ES-I3 (cell line): ENCODE results near the gene CACNA2D1.

Experiments used
- H3K36me3 ChIP-seq: 2 replicates; pipeline ENCODE4 v1.6.1; 2013; ENCODE audit warnings: mild to moderate bottlenecking, low read length, control low read depth, moderate library complexity; ENCODE audit not compliant: insufficient read depth
- H3K4me1 ChIP-seq: 2 replicates; pipeline ENCODE4 v1.6.1; 2013; ENCODE audit warnings: mild to moderate bottlenecking, control low read depth, low read length; ENCODE audit not compliant: insufficient read depth
- H3K9ac ChIP-seq: 2 replicates; pipeline ENCODE4 v1.6.1; 2013; ENCODE audit warnings: low read depth, mild to moderate bottlenecking, low read length, moderate library complexity
- H3K9me3 ChIP-seq: 2 replicates; pipeline ENCODE4 v1.6.1; 2013; ENCODE audit warnings: mild to moderate bottlenecking, low read length, moderate library complexity; ENCODE audit not compliant: control insufficient read depth, insufficient read depth

CACNA2D1 gene

DNA sequence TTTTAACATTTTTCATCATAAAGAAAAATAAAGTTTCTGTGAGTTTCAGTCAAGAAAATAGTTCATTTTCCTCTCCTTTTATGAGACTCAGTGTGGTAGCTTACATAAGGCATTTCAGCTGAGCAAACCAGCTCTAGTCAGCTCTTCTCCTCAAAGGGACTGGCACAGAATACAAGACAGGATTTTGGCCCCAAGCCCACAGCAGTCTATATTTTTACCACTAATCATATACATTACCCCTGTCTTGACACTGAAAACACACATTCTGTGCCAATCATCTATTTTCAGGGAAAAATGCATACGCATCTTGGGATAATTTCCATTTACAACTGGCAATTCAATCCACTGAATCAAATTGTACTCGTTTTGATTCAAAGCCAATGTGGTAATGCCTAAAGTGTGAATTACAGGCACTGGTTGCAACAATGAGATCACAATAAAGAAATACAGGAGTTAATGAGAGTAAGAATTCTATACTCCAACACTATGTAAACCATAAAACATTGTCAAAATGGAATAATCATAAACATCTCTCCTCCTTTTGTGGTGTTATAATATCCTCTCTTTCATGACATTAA, 186.4 kb downstream of the CACNA2D1 start:
- H3K9me3 ChIP-seq = no peaks in the 10 kb centered on the region
- H3K36me3 ChIP-seq = no peaks in the 10 kb centered on the region
- H3K4me1 ChIP-seq = no peaks in the 10 kb centered on the region
- no peak overlapping the region for H3K9ac ChIP-seq

DNA sequence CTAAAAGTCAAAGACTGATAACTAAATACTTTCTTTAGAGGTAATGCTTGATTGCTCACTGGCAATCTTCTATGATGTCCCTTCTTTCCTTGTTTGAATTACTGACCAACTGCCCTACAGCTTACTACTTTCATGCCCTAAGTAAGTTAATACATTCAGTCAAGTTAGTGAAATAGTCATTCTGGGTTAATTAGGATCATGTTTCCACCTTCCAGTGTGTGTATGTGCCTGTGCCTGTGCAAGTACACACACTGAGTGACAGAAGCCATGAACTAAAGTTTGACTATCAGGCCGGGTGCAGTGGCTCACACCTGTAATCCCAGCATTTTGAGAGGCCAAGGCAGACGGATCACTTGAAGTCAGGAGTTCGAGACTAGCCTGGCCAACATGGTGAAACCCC, 187.9 kb downstream of the CACNA2D1 start:
- Histone ChIP-seq H3K36me3 (no peaks in the 10 kb centered on the region), H3K9me3 (no peaks in the 10 kb centered on the region), H3K9ac (no peak overlapping the region), H3K4me1 (no peaks in the 10 kb centered on the region)

DNA sequence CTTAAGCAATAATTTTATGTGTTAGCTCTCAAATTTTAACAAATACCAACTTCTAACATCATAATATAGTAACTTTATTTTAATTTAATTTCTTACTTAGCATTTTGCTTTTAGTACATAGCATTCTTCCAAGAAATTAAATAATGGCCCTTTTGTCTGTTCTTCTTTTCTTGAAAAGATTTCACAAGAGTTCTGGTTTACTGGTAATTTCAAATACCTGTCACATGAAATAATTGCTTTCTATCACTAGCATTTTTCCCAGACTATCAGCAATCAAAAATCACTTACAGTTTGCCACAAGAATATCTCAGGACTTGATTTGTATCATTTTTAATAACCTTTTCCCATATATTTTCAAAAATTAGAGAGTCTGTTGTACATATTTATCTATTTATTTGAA, 193.0 kb downstream of the CACNA2D1 start:
- Histone ChIP-seq H3K4me1 (0 out of 2 replicates have a peak, but pooled peaks cover 6% of the 10 kb centered on the region), H3K36me3 (no peaks in the 10 kb centered on the region), H3K9me3 (no peaks in the 10 kb centered on the region), H3K9ac (no peak overlapping the region)

DNA sequence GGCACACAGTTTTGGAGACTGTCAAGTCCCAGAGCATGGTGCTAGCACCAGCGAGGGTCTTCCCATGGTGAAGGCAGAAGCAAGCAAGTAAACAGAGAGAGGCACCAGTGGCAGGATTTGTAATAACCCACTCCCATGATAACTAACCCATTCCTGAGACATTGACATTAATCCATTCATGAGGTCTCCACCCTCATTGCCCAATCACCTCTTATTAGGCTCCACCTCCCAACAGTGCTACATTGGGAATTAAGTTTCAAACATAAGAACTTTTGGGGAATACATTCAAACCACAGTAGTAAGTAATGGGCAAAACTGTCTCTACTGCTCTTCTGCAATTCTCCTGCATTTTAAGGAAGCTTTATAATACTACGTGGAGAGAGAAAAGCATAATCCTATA, 193.6 kb downstream of the CACNA2D1 start:
- Histone ChIP-seq H3K9me3 (no peaks in the 10 kb centered on the region), H3K36me3 (no peaks in the 10 kb centered on the region), H3K9ac (no peak overlapping the region), H3K4me1 (0 out of 2 replicates have a peak, but pooled peaks cover 6% of the 10 kb centered on the region)

DNA sequence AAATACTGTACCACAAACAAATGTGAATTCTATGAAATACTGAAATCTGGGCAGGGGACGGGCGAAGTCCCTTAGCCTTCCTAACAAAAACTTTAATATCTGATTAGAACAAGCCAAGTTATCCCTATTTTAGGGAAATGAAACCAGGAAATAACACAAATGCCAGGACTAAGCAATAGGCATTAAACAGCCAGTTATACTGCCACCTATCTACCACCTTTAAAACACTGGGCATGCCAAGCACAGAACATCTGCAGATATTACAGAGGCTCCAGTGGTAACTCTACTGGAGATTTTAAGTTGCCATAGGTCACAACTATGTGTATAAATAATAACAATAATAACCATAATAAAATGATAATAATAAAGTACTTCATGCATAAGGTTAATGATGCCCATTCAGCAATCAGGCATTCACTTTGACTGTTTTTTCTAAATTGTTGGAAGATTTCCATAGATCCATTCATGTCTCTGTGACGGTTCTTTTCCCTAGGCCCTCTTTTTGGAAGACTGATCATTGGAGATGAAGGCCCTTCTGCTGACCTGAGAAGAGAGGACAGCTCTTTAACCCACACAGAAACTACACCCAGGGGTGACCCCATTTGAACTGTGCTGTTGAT, 195.7 kb downstream of the CACNA2D1 start:
- H3K4me1 ChIP-seq = 0 out of 2 replicates have a peak, but pooled peaks cover 6% of the 10 kb centered on the region
- no peaks in the 10 kb centered on the region for H3K36me3 ChIP-seq
- no peak overlapping the region for H3K9ac ChIP-seq
- H3K9me3 ChIP-seq = no peaks in the 10 kb centered on the region

DNA sequence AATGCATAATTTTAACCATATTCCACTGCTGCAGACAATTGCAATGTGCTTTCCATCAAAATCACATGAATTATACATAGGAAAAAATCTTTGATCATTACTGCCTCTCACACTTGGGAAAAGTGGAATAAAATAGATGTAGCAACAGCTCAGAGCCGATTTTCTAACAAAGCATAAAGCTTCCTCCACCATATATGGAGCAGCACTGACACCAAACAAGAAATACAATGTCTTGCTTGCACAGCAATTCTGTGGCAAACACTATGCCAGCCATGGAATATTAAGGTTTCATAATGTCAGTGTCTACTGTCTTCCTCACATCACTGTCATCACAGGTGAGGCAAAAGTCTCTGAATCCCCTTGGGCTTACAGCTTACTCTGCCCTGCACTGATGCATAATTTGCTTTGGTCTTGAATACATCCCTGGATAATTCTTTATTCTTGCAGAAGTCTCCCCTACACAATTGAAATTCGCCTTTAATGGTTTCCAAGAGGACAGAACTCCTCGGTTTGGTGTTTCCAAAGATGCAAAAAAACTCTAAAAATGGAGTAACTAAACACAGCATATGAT, 198.5 kb downstream of the CACNA2D1 start:
- Histone ChIP-seq H3K36me3 (no peaks in the 10 kb centered on the region), H3K9ac (no peak overlapping the region), H3K9me3 (no peaks in the 10 kb centered on the region), H3K4me1 (0 out of 2 replicates have a peak, but pooled peaks cover 6% of the 10 kb centered on the region)

DNA sequence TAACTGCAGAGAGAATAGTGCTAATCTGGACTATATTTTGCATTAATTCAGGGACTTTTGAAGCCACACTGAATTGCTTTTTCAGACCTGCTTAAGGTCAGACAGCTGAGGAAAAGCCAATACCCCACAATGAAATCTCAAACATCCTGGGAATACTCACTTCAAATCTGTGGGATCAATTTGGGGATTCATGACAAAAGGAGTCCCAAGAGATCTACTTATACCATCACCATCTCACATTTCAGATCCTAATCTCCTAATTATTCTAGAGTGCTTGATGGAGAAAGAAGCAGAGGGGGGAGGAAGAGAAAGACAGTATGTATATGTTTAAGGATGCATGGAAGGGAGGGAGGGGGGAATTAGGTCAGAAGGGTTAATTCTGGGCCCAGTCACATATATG, 202.2 kb downstream of the CACNA2D1 start:
- Histone ChIP-seq H3K36me3 (no peaks in the 10 kb centered on the region), H3K4me1 (no peaks in the 10 kb centered on the region), H3K9ac (no peak overlapping the region), H3K9me3 (no peaks in the 10 kb centered on the region)

DNA sequence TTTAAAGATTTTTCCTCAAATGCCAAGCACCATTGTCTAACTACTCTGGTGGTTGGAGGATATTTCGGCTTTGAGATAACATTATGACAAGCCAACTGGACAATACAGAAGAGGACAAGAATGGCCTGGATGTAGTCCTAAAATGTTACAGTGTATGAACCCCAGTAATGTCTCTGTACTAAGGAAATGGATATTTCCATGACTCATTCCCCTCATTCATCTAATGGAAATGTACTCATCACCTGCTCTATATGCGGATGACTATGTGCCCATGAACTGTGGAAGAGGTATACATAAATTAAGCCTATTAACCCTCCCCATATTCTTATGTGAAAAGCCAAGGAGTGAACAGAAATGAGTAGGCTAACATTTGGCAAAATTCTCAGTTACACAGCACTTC, 207.9 kb downstream of the CACNA2D1 start:
- no peak overlapping the region for H3K9ac ChIP-seq
- no peaks in the 10 kb centered on the region for H3K36me3 ChIP-seq
- no peaks in the 10 kb centered on the region for H3K9me3 ChIP-seq
- H3K4me1 ChIP-seq = peaks cover 9% of the 10 kb centered on the region; the same call in 1 of the 2 replicates

DNA sequence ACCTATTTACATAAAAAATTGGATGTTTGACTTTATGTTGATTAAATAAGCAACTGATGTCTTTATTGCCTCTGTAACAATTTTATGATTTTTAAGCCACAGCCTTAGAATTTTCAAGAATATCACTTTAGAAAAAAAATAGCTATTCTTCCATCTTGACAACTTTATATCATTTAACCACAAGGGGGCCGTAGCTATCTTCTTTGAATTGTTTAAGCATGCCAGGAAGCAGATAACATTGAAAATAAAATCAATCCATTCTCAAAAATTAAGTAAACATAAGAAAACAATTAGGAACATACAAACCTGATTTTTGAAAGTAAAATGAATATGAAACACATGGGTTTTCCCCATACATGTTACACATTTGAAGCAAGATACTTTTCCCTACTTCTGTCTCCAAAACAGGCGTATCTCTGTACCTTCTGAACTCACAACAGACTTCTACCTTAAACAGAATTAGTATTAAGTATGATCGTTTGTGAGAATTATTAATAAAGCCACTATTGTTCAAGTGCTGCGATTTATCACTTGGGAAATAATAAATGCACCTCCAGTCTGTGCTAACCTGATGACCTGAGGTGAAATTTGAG, 209.0 kb downstream of the CACNA2D1 start:
- H3K9ac ChIP-seq = no peak overlapping the region
- H3K36me3 ChIP-seq = no peaks in the 10 kb centered on the region
- H3K9me3 ChIP-seq = no peaks in the 10 kb centered on the region
- H3K4me1 ChIP-seq = peaks cover 9% of the 10 kb centered on the region; the same call in 1 of the 2 replicates

DNA sequence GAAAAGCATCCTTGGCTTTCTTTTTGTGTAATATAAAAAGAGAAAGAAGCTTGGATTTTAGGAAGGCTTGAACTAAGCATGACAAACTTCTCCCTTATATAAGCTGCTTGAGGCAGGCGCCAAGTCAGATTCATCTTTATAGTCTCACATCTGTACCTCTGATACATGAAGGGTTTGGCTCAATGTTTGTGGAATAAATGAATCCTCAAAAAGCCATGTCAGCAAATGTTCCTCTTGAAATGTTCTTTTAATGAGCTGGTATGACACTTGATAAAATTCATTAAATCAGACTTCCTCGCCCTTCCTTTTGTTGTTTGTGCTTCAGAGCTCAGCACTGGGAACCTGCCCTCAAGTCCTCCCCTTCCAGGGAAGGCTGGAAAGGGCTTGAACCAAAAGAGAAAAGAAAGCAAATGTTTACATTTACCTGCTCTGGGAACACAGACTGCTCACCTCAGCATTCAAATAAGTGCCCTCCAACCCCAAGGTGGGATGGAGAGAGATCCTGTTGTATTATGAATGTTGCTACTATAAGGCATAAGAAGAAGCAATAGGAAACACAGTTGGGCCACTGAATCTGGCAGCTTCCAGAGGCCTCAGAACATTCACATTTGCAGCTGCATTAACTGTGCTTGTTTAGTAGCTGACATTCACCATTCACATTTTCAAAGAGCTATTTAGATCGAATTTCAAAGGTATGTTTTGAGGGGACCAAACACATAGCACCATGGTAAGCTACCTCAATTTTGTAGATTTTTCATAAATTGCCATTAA, 212.6 kb downstream of the CACNA2D1 start:
- no peaks in the 10 kb centered on the region for H3K36me3 ChIP-seq
- H3K9ac ChIP-seq = no peak overlapping the region
- no peaks in the 10 kb centered on the region for H3K9me3 ChIP-seq
- peaks cover 5% of the 10 kb centered on the region; the same call in 1 of the 2 replicates for H3K4me1 ChIP-seq

DNA sequence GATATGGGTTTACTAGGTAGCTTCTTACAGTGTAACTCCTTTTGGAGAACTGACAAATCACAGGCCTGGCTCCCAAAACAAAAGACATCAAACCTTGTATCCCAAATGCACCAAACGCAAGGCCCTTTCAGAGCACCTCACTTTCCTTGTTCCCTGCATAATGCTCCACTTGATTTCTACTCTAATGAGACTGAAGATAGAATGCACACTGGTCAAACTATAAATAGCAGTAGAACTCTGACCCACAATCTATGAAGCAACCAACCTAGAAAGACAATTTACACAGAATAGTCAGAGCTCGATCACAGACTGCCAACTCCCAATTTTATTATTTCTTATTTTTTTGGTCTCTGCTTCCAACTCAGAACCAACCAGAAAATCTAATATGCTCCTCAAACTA, 214.4 kb downstream of the CACNA2D1 start:
- Histone ChIP-seq H3K36me3 (no peaks in the 10 kb centered on the region), H3K4me1 (no peaks in the 10 kb centered on the region), H3K9ac (no peak overlapping the region), H3K9me3 (no peaks in the 10 kb centered on the region)

DNA sequence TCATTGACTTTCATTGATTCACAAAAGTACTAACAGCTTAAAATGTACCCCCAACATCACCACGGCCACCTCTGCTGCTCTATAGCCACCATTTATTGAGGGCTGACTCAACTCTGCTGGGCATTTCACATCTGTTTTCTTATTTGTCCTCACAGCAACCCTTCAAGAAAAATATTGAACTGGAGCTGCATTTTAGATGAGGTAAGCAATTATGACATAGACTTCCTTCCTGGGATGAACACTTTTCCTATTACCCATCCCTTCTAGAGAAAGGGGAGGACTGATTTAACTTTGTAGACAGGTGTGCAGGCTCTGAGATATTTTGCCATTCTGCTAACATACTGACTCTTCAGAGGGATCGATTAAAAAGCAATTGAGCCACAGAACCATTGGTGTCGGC, 217.4 kb downstream of the CACNA2D1 start:
- H3K9ac ChIP-seq = no peak overlapping the region
- no peaks in the 10 kb centered on the region for H3K9me3 ChIP-seq
- no peaks in the 10 kb centered on the region for H3K36me3 ChIP-seq
- H3K4me1 ChIP-seq = no peaks in the 10 kb centered on the region

DNA sequence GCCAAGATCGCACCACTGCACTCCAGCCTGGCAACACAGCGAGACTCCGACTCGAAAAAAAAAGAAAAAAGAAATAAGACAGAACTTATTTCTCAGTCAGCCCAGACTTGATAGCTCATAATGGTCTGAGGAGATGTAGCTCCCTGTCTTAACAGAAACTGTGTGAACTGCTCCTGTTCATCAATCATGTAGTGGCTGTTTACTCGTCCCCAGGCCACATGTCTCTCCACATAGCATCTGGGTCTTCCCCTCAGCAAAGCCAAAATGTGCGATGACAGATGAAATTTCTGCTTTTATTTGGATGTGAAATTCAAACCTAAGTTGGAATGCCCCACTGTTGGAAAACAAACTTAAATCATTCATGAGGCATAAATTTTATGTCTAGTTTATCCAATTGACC, 219.0 kb downstream of the CACNA2D1 start:
- H3K9me3 ChIP-seq = no peaks in the 10 kb centered on the region
- H3K36me3 ChIP-seq = no peaks in the 10 kb centered on the region
- no peak overlapping the region for H3K9ac ChIP-seq

DNA sequence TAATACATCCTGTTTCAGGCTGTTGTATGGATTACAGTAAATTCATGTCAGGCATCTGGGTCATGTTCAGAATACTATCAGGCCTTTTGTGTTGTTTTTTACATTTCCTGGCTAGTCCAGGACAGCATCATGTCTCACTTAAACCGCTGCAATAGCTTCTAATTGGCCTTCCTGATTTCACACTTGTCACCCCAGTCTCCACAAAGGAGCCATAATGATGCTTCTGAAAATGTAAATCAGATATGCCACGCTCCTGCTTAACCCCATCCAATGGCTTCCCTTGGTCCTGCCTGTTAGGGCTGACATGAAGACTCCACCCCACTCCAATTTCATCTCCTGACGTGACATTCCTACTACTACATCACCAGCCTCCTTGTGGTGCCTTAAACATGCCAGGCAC, 220.0 kb downstream of the CACNA2D1 start:
- Histone ChIP-seq H3K9ac (no peak overlapping the region), H3K36me3 (no peaks in the 10 kb centered on the region), H3K4me1 (no peaks in the 10 kb centered on the region), H3K9me3 (no peaks in the 10 kb centered on the region)

More for the DNA sequence above, 219.0 kb downstream of the CACNA2D1 start:
- no peaks in the 10 kb centered on the region for H3K4me1 ChIP-seq
